Mucosa of rectum (tissue), 2 donors: ENCODE measurements around the gene HS3ST4.

Experiments used
- H3K27ac ChIP-seq, 2 donors: one replicate each; pipeline ENCODE4 v1.7.0; 2013; ENCODE audit warnings: inconsistent platforms in 2 of 2, low read depth in 2 of 2, low read length in 2 of 2
- H3K27me3 ChIP-seq, 2 donors: one replicate each; pipeline ENCODE4 v1.7.0; 2013; ENCODE audit warnings: low read length in 2 of 2; ENCODE audit not compliant: control insufficient read depth in 2 of 2, insufficient read depth in 2 of 2
- H3K36me3 ChIP-seq, 2 donors: one replicate each; pipeline ENCODE4 v1.7.0; 2013; ENCODE audit warnings: low read length in 2 of 2; ENCODE audit not compliant: control insufficient read depth in 2 of 2, insufficient read depth in 2 of 2
- H3K4me1 ChIP-seq, 2 donors: one replicate each; pipeline ENCODE4 v1.7.0; 2013; ENCODE audit warnings: low read length in 2 of 2, mild to moderate bottlenecking in 1 of 2; ENCODE audit not compliant: control insufficient read depth in 2 of 2, insufficient read depth in 2 of 2
- H3K4me3 ChIP-seq, 2 donors: one replicate each; pipeline ENCODE4 v1.7.0; 2013; ENCODE audit warnings: low read length in 2 of 2
- H3K9ac ChIP-seq, 2 donors: one replicate each; pipeline ENCODE4 v1.7.0; 2013; ENCODE audit warnings: low read length in 2 of 2, low read depth in 1 of 2, mild to moderate bottlenecking in 1 of 2
- H3K9me3 ChIP-seq, 2 donors: one replicate each; pipeline ENCODE4 v1.7.0; 2013; ENCODE audit warnings: low read length in 2 of 2; ENCODE audit not compliant: control insufficient read depth in 2 of 2
- donor health status: healthy.
- donor health status: Normal muscosa, but diverticular disease.

HS3ST4 gene

GRCh38 chr16:25730396-25730795 is 38.6 kb downstream of the HS3ST4 start:
- Histone ChIP-seq H3K27me3 (no peaks in the 10 kb centered on the region), H3K36me3 (no peaks in the 10 kb centered on the region), H3K9ac (no peak overlapping the region), H3K4me3 (no peak overlapping the region), H3K4me1 (no peaks in the 10 kb centered on the region), H3K9me3 (no peaks in the 10 kb centered on the region), H3K27ac (no peak overlapping the region)

GRCh38 chr16:25734430-25735385 is 42.9 kb downstream of the HS3ST4 start:
- no peaks in the 10 kb centered on the region for H3K4me1 ChIP-seq
- no peaks in the 10 kb centered on the region for H3K36me3 ChIP-seq
- no peaks in the 10 kb centered on the region for H3K27me3 ChIP-seq
- no peak overlapping the region for H3K4me3 ChIP-seq
- H3K9ac ChIP-seq = no peak overlapping the region
- H3K9me3 ChIP-seq = no peaks in the 10 kb centered on the region
- H3K27ac ChIP-seq = no peak overlapping the region

- Histone ChIP-seq H3K4me3 (no peak overlapping the region), H3K9me3 (no peaks in the 10 kb centered on the region), H3K9ac (no peak overlapping the region), H3K4me1 (no peaks in the 10 kb centered on the region), H3K27me3 (no peaks in the 10 kb centered on the region), H3K36me3 (no peaks in the 10 kb centered on the region), H3K27ac (no peak overlapping the region)
Measured at GRCh38 chr16:25735645-25736044, 43.9 kb downstream of the HS3ST4 start.

DNA sequence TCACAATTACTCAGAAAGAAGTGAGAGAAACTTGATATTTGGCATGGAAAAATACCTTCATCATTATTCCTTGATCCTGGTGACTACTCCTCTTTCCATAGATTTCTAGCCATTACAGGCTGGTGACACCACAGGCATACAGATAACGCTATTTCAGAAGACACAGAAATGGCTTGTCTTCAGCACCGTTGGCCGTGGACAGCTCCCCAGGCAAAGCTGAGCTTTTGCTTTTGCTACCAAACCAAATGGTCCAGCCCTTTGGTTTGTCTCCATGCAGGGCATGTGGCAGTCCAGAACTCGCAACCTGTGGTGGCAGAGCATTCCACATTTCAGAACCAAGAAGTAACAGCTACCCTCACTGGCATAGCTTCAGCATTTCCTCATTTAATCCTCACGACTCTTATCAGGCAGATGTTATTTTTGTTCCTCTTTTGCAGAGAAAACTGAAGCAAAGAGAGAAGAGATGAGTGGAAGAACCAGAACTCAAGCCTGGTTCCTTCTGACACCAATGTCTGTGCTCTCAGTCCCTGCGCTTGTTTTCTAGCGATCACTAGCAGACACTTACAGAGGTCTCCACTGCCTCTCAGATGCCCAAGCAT is 55.5 kb downstream of the HS3ST4 start:
- Histone ChIP-seq H3K36me3 (no peaks in the 10 kb centered on the region), H3K9me3 (peaks cover 0 to 2% of the 10 kb centered on the region in 2 donors)

GRCh38 chr16:25748092-25748654 is 56.4 kb downstream of the HS3ST4 start:
- Histone ChIP-seq H3K27me3 (no peaks in the 10 kb centered on the region), H3K4me1 (no peaks in the 10 kb centered on the region), H3K9ac (no peak overlapping the region), H3K9me3 (peaks cover 0 to 2% of the 10 kb centered on the region in 2 donors), H3K27ac (no peak overlapping the region), H3K36me3 (no peaks in the 10 kb centered on the region), H3K4me3 (no peak overlapping the region)

More for the DNA sequence above, 55.5 kb downstream of the HS3ST4 start:
- Histone ChIP-seq H3K9ac (no peak overlapping the region), H3K27me3 (no peaks in the 10 kb centered on the region), H3K4me3 (no peak overlapping the region), H3K27ac (no peak overlapping the region), H3K4me1 (no peaks in the 10 kb centered on the region)

- no peak overlapping the region for H3K27ac ChIP-seq
- H3K36me3 ChIP-seq = no peaks in the 10 kb centered on the region
- H3K4me3 ChIP-seq = no peak overlapping the region
- no peaks in the 10 kb centered on the region for H3K27me3 ChIP-seq
- H3K9ac ChIP-seq = no peak overlapping the region
- peaks cover 0 to 2% of the 10 kb centered on the region in 2 donors for H3K9me3 ChIP-seq
- no peaks in the 10 kb centered on the region for H3K4me1 ChIP-seq
Measured at GRCh38 chr16:25750488-25751216, 58.9 kb downstream of the HS3ST4 start.

DNA sequence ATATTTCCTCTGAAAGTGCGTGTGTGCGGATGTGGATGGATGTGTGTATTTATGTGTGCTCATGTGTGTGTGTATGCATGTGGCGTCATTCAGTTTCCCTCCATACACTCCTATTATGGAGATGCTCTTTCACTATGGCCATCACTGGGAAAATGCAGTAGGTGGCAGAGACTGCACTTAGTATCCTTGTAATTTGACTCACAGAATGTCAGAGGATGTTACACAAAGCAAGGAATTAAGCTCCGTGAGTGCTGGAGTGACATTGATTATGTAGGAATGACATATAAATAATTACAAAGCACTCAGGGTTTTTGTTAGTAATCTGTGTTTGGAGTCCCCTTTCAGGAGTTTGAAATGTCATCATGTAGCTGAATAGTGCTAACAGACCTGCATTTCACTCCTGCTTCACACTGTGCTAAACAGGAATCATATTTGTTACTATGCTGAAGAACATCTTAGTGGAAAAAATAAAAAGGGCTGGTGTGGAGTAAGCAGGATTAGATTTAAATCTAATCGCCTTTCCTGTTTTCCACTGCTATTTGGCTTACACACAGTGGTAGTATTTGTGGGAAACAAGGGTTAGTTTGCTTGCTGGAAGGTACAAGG is 59.6 kb downstream of the HS3ST4 start:
- H3K9ac ChIP-seq = no peak overlapping the region
- H3K27me3 ChIP-seq = no peaks in the 10 kb centered on the region
- H3K36me3 ChIP-seq = no peaks in the 10 kb centered on the region
- H3K9me3 ChIP-seq = peaks cover 0 to 2% of the 10 kb centered on the region in 2 donors
- H3K27ac ChIP-seq = no peak overlapping the region
- no peaks in the 10 kb centered on the region for H3K4me1 ChIP-seq
- H3K4me3 ChIP-seq = no peak overlapping the region

DNA sequence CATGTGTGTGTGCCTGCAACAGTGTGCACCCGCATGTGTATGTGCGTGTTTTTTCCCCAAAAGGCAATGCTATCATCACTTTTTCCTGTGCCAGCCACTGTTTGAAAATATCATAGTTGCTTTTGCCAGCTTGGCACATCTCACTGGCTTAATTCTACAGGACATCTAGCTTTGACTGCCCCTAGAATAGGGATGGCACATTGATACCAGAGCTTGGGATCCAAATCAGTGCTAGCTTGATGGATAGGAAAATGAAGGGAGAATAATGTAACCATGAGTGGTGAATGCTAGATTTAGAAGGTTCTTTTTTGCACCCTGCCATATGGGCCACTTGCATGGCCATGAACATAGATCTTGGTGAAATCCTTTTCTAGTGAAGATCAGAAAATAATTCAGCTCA is 72.7 kb downstream of the HS3ST4 start:
- Histone ChIP-seq H3K4me1 (no peaks in the 10 kb centered on the region), H3K9ac (no peak overlapping the region), H3K36me3 (no peaks in the 10 kb centered on the region), H3K27me3 (no peaks in the 10 kb centered on the region), H3K9me3 (no peaks in the 10 kb centered on the region), H3K4me3 (no peak overlapping the region), H3K27ac (no peak overlapping the region)

- Histone ChIP-seq H3K27ac (no peak overlapping the region), H3K9me3 (no peaks in the 10 kb centered on the region), H3K36me3 (no peaks in the 10 kb centered on the region), H3K4me3 (no peak overlapping the region), H3K27me3 (no peaks in the 10 kb centered on the region), H3K4me1 (no peaks in the 10 kb centered on the region), H3K9ac (no peak overlapping the region)
Measured at GRCh38 chr16:25771216-25771615, 79.5 kb downstream of the HS3ST4 start.
